MM.1S (cell line): ENCODE data around the gene MGST3.

Source experiments
- CTCF ChIP-seq: fragments of 300-600 bp; sonication (generic); IDR thresholded peaks from 2 replicates; pipeline ENCODE4 v1.5.1; 2016; ENCODE audit warnings: antibody characterized with exemption, low read length, mixed read lengths
- EZH2 ChIP-seq: fragments of 300-600 bp; sonication (generic); optimal IDR thresholded peaks from 2 replicates; pipeline ENCODE3; 2017; ENCODE audit warnings: low read depth, mild to moderate bottlenecking, antibody characterized with exemption, low read length, mixed read lengths

DNA sequence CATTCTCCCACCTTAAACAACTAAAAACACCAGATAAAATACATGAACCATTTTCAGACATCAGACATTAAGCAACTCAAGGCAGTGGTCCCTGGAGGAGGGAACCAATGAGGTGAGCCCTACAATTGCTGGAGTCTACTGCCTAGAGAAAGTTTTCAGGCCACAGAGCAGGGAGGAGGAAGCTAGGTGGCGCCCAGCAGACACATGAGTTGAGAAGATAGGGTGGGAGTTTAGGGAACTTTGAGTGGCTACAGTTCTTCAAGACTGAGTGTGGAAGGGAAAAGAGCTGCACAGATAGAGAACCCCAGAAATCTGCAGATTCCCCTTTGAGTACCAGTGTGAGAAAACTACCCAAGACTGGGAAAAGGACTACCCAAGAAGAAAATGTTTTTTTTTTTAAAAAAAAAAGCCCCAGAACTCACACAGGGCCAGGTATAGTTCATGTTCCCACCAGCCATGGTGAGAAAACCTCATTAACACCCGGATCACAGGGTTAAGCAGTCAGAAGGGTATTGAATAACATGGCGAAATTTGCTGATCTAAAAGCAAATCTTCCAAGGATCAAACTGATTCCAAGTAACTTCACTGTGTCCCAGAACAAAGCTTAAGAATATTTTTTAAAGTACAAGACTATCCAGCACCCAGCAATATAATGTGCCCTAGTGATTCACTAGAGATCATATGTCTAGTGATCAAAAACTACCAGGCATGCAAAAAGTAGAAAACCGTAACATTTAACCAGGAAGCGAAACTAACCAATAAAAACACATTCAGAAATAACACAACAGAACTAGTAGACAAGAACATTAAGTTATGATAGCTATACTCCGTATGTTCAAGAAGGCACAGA lies 55.3 kb downstream of the MGST3 start:
- no peak for TF ChIP-seq CTCF
- no peak for TF ChIP-seq EZH2
